HepG2 (cell line): Measurements from ENCODE around the gene CFAP300. TPM values are rescaled to one million over a fixed set of nuclear protein-coding genes. Genes with fewer than 3 reads are reported as not detected.
A peak's percentile ranks its signal among the peaks of the same experiment; 100 is the strongest.

ENCODE experiments used
- ATAC-seq: fragments of 200-7000 bp; cut with Tn5 transposase; 3 replicates; pipeline ENCODE4 v1.9.1; 2020; ENCODE audit warnings: mild to moderate bottlenecking, moderate library complexity
- BruUV-seq: library from RNA; stranded (reverse); fragments of 400-500 nt; replicated peaks from 2 replicates; lab custom pipeline; 2021; lab: Mats Ljungman, UMichigan
- CTCF ChIA-PET: fragments of 300-600 bp; formaldehyde crosslinking; extraction: SDS; loops from one replicate; lab custom pipeline; 2021; ENCODE audit warnings: low total read pairs, inconsistent platforms, low intra/inter-chr PET ratio; lab: Yijun Ruan, JAX
- POLR2A ChIA-PET: fragments of 350-600 bp; sonication (Branson Sonifier 250); formaldehyde crosslinking; loops from one replicate; lab custom pipeline; 2020; ENCODE audit warnings: antibody characterized with exemption, inconsistent platforms; lab: Yijun Ruan, JAX
- DNase-seq: peaks from one replicate; pipeline ENCODE4 v3.0.0-alpha.2; 2015; ENCODE audit warnings: low spot score
- FAIRE-seq: peaks from 3 replicates; lab custom pipeline; 2011; peaks lifted over from hg19 to GRCh38; lab: Jason Lieb, UNC
- H2AFZ ChIP-seq: one replicate; pipeline ENCODE4 v1.6.1; 2011; ENCODE audit warnings: low read length, inconsistent platforms
- H3K27ac ChIP-seq: fragments of 300-600 bp; 3 replicates; pipeline ENCODE4 v1.8.0; 2011; ENCODE audit warnings: mixed run types, mild to moderate bottlenecking, mixed read lengths, low read length, inconsistent platforms; ENCODE audit not compliant: insufficient read depth; ENCODE audit errors: extremely low read length
- H3K27me3 ChIP-seq, 2 experiments: fragments of 200-600 bp in 1 of 2; 2 replicates in 1 of 2; 3 replicates in 1 of 2; pipeline versions ENCODE4 v1.6.0 to v1.8.0; 2011; ENCODE audit warnings: low read length in 2 of 2, mild to moderate bottlenecking in 2 of 2, moderate library complexity in 2 of 2, inconsistent platforms in 1 of 2; ENCODE audit not compliant: insufficient read depth in 2 of 2, control insufficient read depth in 1 of 2
- H3K36me3 ChIP-seq, 2 experiments: fragments of 200-600 bp in 1 of 2; replicated peaks in 1 of 2; 2 replicates in 1 of 2; 3 replicates in 1 of 2; pipeline versions ENCODE4 v1.5.1 to v1.8.0; 2011; ENCODE audit warnings: low read length in 2 of 2, inconsistent platforms in 1 of 2; ENCODE audit not compliant: insufficient read depth in 2 of 2, control insufficient read depth in 1 of 2
- H3K4me1 ChIP-seq: 2 replicates; pipeline ENCODE4 v1.5.1; 2012; ENCODE audit warnings: low read length, inconsistent platforms; ENCODE audit not compliant: insufficient read depth
- H3K4me2 ChIP-seq: 2 replicates; pipeline ENCODE4 v1.6.0; 2011; ENCODE audit warnings: low read depth, low read length, inconsistent platforms
- H3K4me3 ChIP-seq, 3 experiments: fragments of 200-600 bp in 1 of 3; sonication (generic), shearing (Covaris generic) in 1 of 3; replicated peaks in 1 of 3; 2 replicates each; pipeline ENCODE4 v1.5.1; 2011 to 2016; ENCODE audit warnings: low read length in 3 of 3, inconsistent platforms in 2 of 3, low read depth in 2 of 3, mild to moderate bottlenecking in 2 of 3, control low read depth in 1 of 3, mixed read lengths in 1 of 3; ENCODE audit not compliant: insufficient read depth in 1 of 3
- H3K79me2 ChIP-seq: one replicate; pipeline ENCODE4 v1.6.1; 2011; ENCODE audit warnings: low read length, inconsistent platforms; ENCODE audit not compliant: insufficient read depth
- H3K9ac ChIP-seq: 2 replicates; pipeline ENCODE4 v1.6.0; 2011; ENCODE audit warnings: mild to moderate bottlenecking, low read depth, low read length, inconsistent platforms; ENCODE audit not compliant: insufficient read depth
- H3K9me3 ChIP-seq: 2 replicates; pipeline ENCODE4 v1.5.1; 2012; ENCODE audit warnings: mild to moderate bottlenecking, low read length
- H4K20me1 ChIP-seq: 2 replicates; pipeline ENCODE4 v1.6.0; 2011; ENCODE audit warnings: inconsistent platforms, mild to moderate bottlenecking, low read length, moderate library complexity; ENCODE audit not compliant: insufficient read depth
- CC2D1A ChIP-seq: sonication (generic); formaldehyde crosslinking; IDR thresholded peaks from 2 replicates; pipeline ENCODE4 v1.8.1; 2023; ENCODE audit warnings: mild to moderate bottlenecking, missing genetic modification reagents
- SAP130 ChIP-seq: IDR thresholded peaks from 2 replicates; pipeline ENCODE4 v1.6.1; 2016; ENCODE audit warnings: low read depth
- SKIL ChIP-seq: sonication (generic); formaldehyde crosslinking; IDR thresholded peaks from 2 replicates; pipeline ENCODE4 v1.8.0; 2022; ENCODE audit warnings: missing genetic modification reagents, mild to moderate bottlenecking, moderate library complexity, borderline replicate concordance
- ZBTB2 ChIP-seq: sonication (generic); formaldehyde crosslinking; IDR thresholded peaks from 2 replicates; pipeline ENCODE4 v1.8.0; 2022; ENCODE audit warnings: low read depth, missing genetic modification reagents
- ZBTB40 ChIP-seq, 2 experiments: fragments of 450-650 bp in 1 of 2; sonication (generic) in 1 of 2; formaldehyde crosslinking in 1 of 2; IDR thresholded peaks; 2 replicates each; pipeline versions ENCODE4 v1.6.1 to v1.8.0; 2016 to 2022; ENCODE audit warnings: antibody characterized with exemption in 1 of 2, mild to moderate bottlenecking in 1 of 2, missing genetic modification reagents in 1 of 2
- ZNF124 ChIP-seq: sonication (generic); formaldehyde crosslinking; IDR thresholded peaks from 2 replicates; pipeline ENCODE4 v1.4.0; 2020; ENCODE audit warnings: missing genetic modification reagents
- ZNF468 ChIP-seq: sonication (generic); formaldehyde crosslinking; IDR thresholded peaks from 2 replicates; pipeline ENCODE4 v1.8.0; 2022; ENCODE audit warnings: mild to moderate bottlenecking, moderate library complexity, missing genetic modification reagents
- ZNF510 ChIP-seq: sonication (generic); formaldehyde crosslinking; IDR thresholded peaks from 2 replicates; pipeline ENCODE4 v1.4.0; 2020; ENCODE audit warnings: low read depth, mild to moderate bottlenecking, missing genetic modification reagents
- ZNF781 ChIP-seq: sonication (generic); formaldehyde crosslinking; IDR thresholded peaks from 2 replicates; pipeline ENCODE4 v1.5.1; 2020; ENCODE audit warnings: borderline replicate concordance, mild to moderate bottlenecking, missing genetic modification reagents; ENCODE audit errors: not compliant biosample characterization
- WGBS: methylation state at CpG from one replicate; pipeline ENCODE4 v1.1.6; 2017; ENCODE audit warnings: low lambda C conversion rate; 5-methylcytosine and 5-hydroxymethylcytosine counted together
- in situ Hi-C: cut with HindIII; loops from 2 replicates; pipeline ENCODE4 v1.10.0; 2017; ENCODE audit warnings: low pct_unique_long_range_greater_than_20kb; ENCODE audit not compliant: extremely low pct_ligation_motif_present
- intact Hi-C: fragments of 100-400 bp; cut with micrococcal nuclease; formaldehyde crosslinking; loops from one replicate; pipeline ENCODE4 v1.10.0; 2022; ENCODE audit not compliant: unreplicated experiment
- polyA plus RNA-seq, 8 experiments: library from polyadenylated mRNA; depleted of rRNA in 3 of 8; stranded (reverse) in 7 of 8; unstranded in 1 of 8; fragments of >200 nt; fragmentation: Illumina TruSeq in 4 of 8; extraction: Trizol in 4 of 8; gene quantifications; 2 replicates each; pipeline versions ENCODE4 v1.2.1 to v1.2.3, GENCODE V29; 2011 to 2016; ENCODE audit warnings: low read depth in 4 of 8, missing spikeins in 1 of 8, mixed read lengths in 1 of 8; ENCODE audit not compliant: insufficient read depth in 1 of 8
- total RNA-seq, 5 experiments: library from RNA; depleted of rRNA; stranded (reverse); fragments of >200 nt; fragmentation: Illumina TruSeq; extraction: Trizol; gene quantifications; 2 replicates each; pipeline ENCODE4 v1.2.3, GENCODE V29; 2016; ENCODE audit warnings: low read depth in 1 of 5

The CFAP300 gene
- total and polyA plus RNA-seq, 2 of the 13 experiments (the other 11 are each of a cell fraction or from before 2014, with no cell fraction given) = not detected

GRCh38 chr11:102006835-102007566, 40.2 kb upstream of the CFAP300 start:
- peak overlapping the region; percentile 51 for H3K4me2 ChIP-seq
- in situ Hi-C loops = loop anchor here (10.0 to 25.0 kb wide), 2 partner anchors 82 to 570 kb away; no protein-coding TSS in a partner anchor
- no peaks in the 10 kb centered on the region for H4K20me1 ChIP-seq
- peak; percentile 71 for DNase-seq
- no peaks in the 10 kb centered on the region for H3K9me3 ChIP-seq
- CTCF ChIA-PET = interaction anchor here (1.3 to 3.1 kb wide), 4 partner anchors 77 to 155 kb away, joined by 3 to 42 read pairs (median 11); no protein-coding TSS in a partner anchor
- intact Hi-C loops = loop anchor here (1.0 to 5.0 kb wide), 8 partner anchors 13 to 247 kb away; partner anchors contain the start of genes CEP126 and YAP1
- peaks cover 29% of the 10 kb centered on the region for H3K4me1 ChIP-seq
- no peak overlapping the region for H3K4me3 ChIP-seq
- POLR2A ChIA-PET = interaction anchor here (0.9 to 2.4 kb wide), 9 partner anchors 12 to 146 kb away, joined by 3 to 12 read pairs (median 3); partner anchors contain the start of gene CEP126
- peak; percentile 60 for FAIRE-seq
- peak overlapping the region; percentile 51 for H3K27ac ChIP-seq
- no peak overlapping the region for H3K9ac ChIP-seq
- H2AFZ ChIP-seq = no peak overlapping the region
- H3K36me3 ChIP-seq = no peaks in the 10 kb centered on the region
- 7% methylated on average over 7 of the region's 7 CpGs for WGBS
- peak; percentile 69 for ATAC-seq
- no peaks in the 10 kb centered on the region for H3K27me3 ChIP-seq
- no TSS peak for BruUV-seq
- no peaks in the 10 kb centered on the region for H3K79me2 ChIP-seq
- peak; percentile 43; the same call in 1 of the 2 replicates for TF ChIP-seq SAP130
- TF ChIP-seq SKIL (CRISPR knock-in tag) = peak; percentile 75
- no peak for TF ChIP-seq CC2D1A (CRISPR knock-in tag)
- TF ChIP-seq ZNF781 (CRISPR knock-in tag) = no peak
- TF ChIP-seq ZNF124 (CRISPR knock-in tag) = 0 out of 2 replicates have a peak, but pooled peaks have one; percentile 19
- TF ChIP-seq ZBTB2 (CRISPR knock-in tag) = no peak
- no peak for TF ChIP-seq ZNF510 (CRISPR knock-in tag)
- TF ChIP-seq ZNF468 (CRISPR knock-in tag) = no peak
- TF ChIP-seq ZBTB40 (IDR thresholded peaks at IDR 0.05) = no peak
- TF ChIP-seq ZBTB40 (CRISPR knock-in tag; IDR thresholded peaks at IDR 0.05) = no peak
